NCI-H146 treated with DMSO at 0.1 percent for 48 hours (cell line): ENCODE results near the gene RNF150.

Source experiments
- DNase-seq: peaks from one replicate; lab custom pipeline; 2025; ENCODE audit not compliant: unreplicated experiment; lab: John Stamatoyannopoulos, UW

RNF150 gene

GRCh38 chr4:140986045-140986444 is 147.2 kb downstream of the RNF150 start:
- DNase-seq = no peak

- DNase-seq = no peak
These were observed 150.5 kb downstream of the RNF150 start for GRCh38 chr4:140982613-140983340.

- no peak for DNase-seq
These were observed 152.7 kb downstream of the RNF150 start for GRCh38 chr4:140980426-140981200.

GRCh38 chr4:140976768-140977167 is 156.5 kb downstream of the RNF150 start:
- DNase-seq = no peak

GRCh38 chr4:140971077-140971792 is 162.0 kb downstream of the RNF150 start:
- DNase-seq = no peak

GRCh38 chr4:140969296-140969695 is 164.0 kb downstream of the RNF150 start:
- no peak for DNase-seq

- no peak for DNase-seq
These were observed 164.9 kb downstream of the RNF150 start for GRCh38 chr4:140968371-140968770.

GRCh38 chr4:140963883-140964282 is 169.4 kb downstream of the RNF150 start:
- no peak for DNase-seq

GRCh38 chr4:140955641-140956040 is 177.6 kb downstream of the RNF150 start:
- no peak for DNase-seq

GRCh38 chr4:140952717-140953116 is 180.6 kb downstream of the RNF150 start:
- DNase-seq = no peak

- DNase-seq = no peak
These were observed 185.8 kb downstream of the RNF150 start for GRCh38 chr4:140947506-140947905.

GRCh38 chr4:140945106-140945505 is 188.2 kb downstream of the RNF150 start:
- DNase-seq = no peak

GRCh38 chr4:140944572-140944971 is 188.7 kb downstream of the RNF150 start:
- DNase-seq = no peak

- DNase-seq = no peak
These were observed 189.1 kb downstream of the RNF150 start for GRCh38 chr4:140944199-140944515.

- no peak for DNase-seq
These were observed 189.6 kb downstream of the RNF150 start for GRCh38 chr4:140943486-140944198.

GRCh38 chr4:140940589-140940988 is 192.7 kb downstream of the RNF150 start:
- no peak for DNase-seq

- DNase-seq = no peak
These were observed 195.4 kb downstream of the RNF150 start for GRCh38 chr4:140937866-140938265.

- no peak for DNase-seq
These were observed 198.0 kb downstream of the RNF150 start for GRCh38 chr4:140935254-140935653.

GRCh38 chr4:140932501-140933045 is 200.7 kb downstream of the RNF150 start:
- no peak for DNase-seq

GRCh38 chr4:140931911-140932310 is 201.4 kb downstream of the RNF150 start:
- no peak for DNase-seq

- no peak for DNase-seq
These were observed 202.7 kb downstream of the RNF150 start for GRCh38 chr4:140930557-140930956.
